HEK293 (cell line): Measurements from ENCODE around the gene RPL10.

Source experiments
- CTCF ChIA-PET: fragments of 350-600 bp; formaldehyde crosslinking; extraction: SDS; loops from one replicate; lab custom pipeline; 2021; ENCODE audit warnings: antibody characterized with exemption; lab: Yijun Ruan, JAX
- POLR2A ChIA-PET: fragments of 300-600 bp; formaldehyde crosslinking; extraction: SDS; loops from one replicate; lab custom pipeline; 2020; ENCODE audit warnings: antibody characterized with exemption, inconsistent platforms; lab: Yijun Ruan, JAX
- H3K27ac ChIP-seq: fragments of 200-500 bp; sonication (Bioruptor generic); 2 replicates; pipeline ENCODE4 v1.5.1; 2014; ENCODE audit warnings: low read depth, low read length, control low read depth, inconsistent platforms; ENCODE audit errors: extremely low read depth
- H3K36me3 ChIP-seq, 2 experiments: fragments of 200-500 bp in 1 of 2; sonication (Bioruptor generic) in 1 of 2; 1 replicate in 1 of 2; 2 replicates in 1 of 2; pipeline ENCODE4 v1.5.1; 2014 to 2017; ENCODE audit warnings: inconsistent platforms in 2 of 2, low read length in 2 of 2; ENCODE audit not compliant: control insufficient read depth in 2 of 2, insufficient read depth in 1 of 2
- H3K4me1 ChIP-seq: fragments of 200-500 bp; sonication (Bioruptor generic); 2 replicates; pipeline ENCODE4 v1.5.1; 2014; ENCODE audit warnings: mild to moderate bottlenecking, low read length, inconsistent platforms; ENCODE audit not compliant: control insufficient read depth, insufficient read depth
- H3K4me3 ChIP-seq: 2 replicates; pipeline ENCODE4 v1.5.1; 2011; ENCODE audit warnings: low read depth, mild to moderate bottlenecking, control low read depth, low read length, moderate library complexity
- H3K9me3 ChIP-seq: fragments of 200-500 bp; sonication (Bioruptor generic); 2 replicates; pipeline ENCODE4 v1.5.1; 2014; ENCODE audit warnings: low read depth, low read length, inconsistent platforms; ENCODE audit not compliant: control insufficient read depth, insufficient read depth
- CTCF ChIP-seq: fragments of 450-650 bp; formaldehyde crosslinking; IDR thresholded peaks from 2 replicates; pipeline ENCODE4 v1.5.1; 2016; ENCODE audit warnings: missing biosample characterization, missing genetic modification characterization
- EGR2 ChIP-seq: fragments of 450-650 bp; formaldehyde crosslinking; IDR thresholded peaks from 2 replicates; pipeline ENCODE4 v1.5.1; 2016; ENCODE audit warnings: low read depth, missing biosample characterization, missing genetic modification characterization
- GLIS1 ChIP-seq: fragments of 450-650 bp; formaldehyde crosslinking; IDR thresholded peaks from 2 replicates; pipeline ENCODE4 v1.5.1; 2016; ENCODE audit warnings: missing biosample characterization, missing genetic modification characterization
- HOXC10 ChIP-seq: sonication (generic); formaldehyde crosslinking; IDR thresholded peaks from 2 replicates; pipeline ENCODE4 v1.8.1; 2023; ENCODE audit warnings: mild to moderate bottlenecking, missing genetic modification reagents
- HOXD13 ChIP-seq: sonication (generic); formaldehyde crosslinking; IDR thresholded peaks from 2 replicates; pipeline ENCODE4 v1.8.0; 2022; ENCODE audit warnings: missing genetic modification reagents, borderline replicate concordance
- KLF16 ChIP-seq: fragments of 450-650 bp; formaldehyde crosslinking; IDR thresholded peaks from 2 replicates; pipeline ENCODE4 v1.5.1; 2017; ENCODE audit warnings: missing biosample characterization, missing genetic modification characterization
- OVOL3 ChIP-seq: fragments of 450-650 bp; formaldehyde crosslinking; IDR thresholded peaks from 2 replicates; pipeline ENCODE4 v1.5.1; 2016; ENCODE audit warnings: missing biosample characterization, missing genetic modification characterization
- REST ChIP-seq: fragments of 450-650 bp; formaldehyde crosslinking; IDR thresholded peaks from 2 replicates; pipeline ENCODE4 v1.5.1; 2016; ENCODE audit warnings: missing biosample characterization, missing genetic modification characterization
- SETDB1 ChIP-seq: IDR thresholded peaks from one replicate; pipeline ENCODE4 v1.6.1; 2017; ENCODE audit warnings: mild to moderate bottlenecking, low read length, moderate library complexity, mixed read lengths; ENCODE audit not compliant: insufficient read length
- ZEB2 ChIP-seq: fragments of 450-650 bp; formaldehyde crosslinking; IDR thresholded peaks from 2 replicates; pipeline ENCODE4 v1.5.1; 2016; ENCODE audit warnings: missing biosample characterization, missing genetic modification characterization
- ZNF114 ChIP-seq: fragments of 450-650 bp; formaldehyde crosslinking; IDR thresholded peaks from 2 replicates; pipeline ENCODE4 v1.5.0; 2017; ENCODE audit warnings: missing biosample characterization, missing genetic modification characterization
- ZNF266 ChIP-seq: fragments of 450-650 bp; formaldehyde crosslinking; IDR thresholded peaks from 2 replicates; pipeline ENCODE4 v1.5.1; 2016; ENCODE audit warnings: missing biosample characterization, missing genetic modification characterization, low read depth
- ZNF529 ChIP-seq: fragments of 450-650 bp; formaldehyde crosslinking; IDR thresholded peaks from 2 replicates; pipeline ENCODE4 v1.5.1; 2017; ENCODE audit warnings: missing genetic modification characterization, missing biosample characterization; ENCODE audit not compliant: insufficient replicate concordance
- ZNF530 ChIP-seq: fragments of 450-650 bp; formaldehyde crosslinking; IDR thresholded peaks from 2 replicates; pipeline ENCODE4 v1.5.1; 2016; ENCODE audit warnings: low read depth, missing biosample characterization, missing genetic modification characterization
- ZNF658 ChIP-seq: fragments of 450-650 bp; formaldehyde crosslinking; IDR thresholded peaks from 2 replicates; pipeline ENCODE4; 2016; ENCODE audit warnings: missing biosample characterization, missing genetic modification characterization
- ZNF777 ChIP-seq: fragments of 450-650 bp; formaldehyde crosslinking; IDR thresholded peaks from 2 replicates; pipeline ENCODE4 v1.5.1; 2017; ENCODE audit warnings: missing biosample characterization, missing genetic modification characterization, borderline replicate concordance
- TF ChIP-seq, protein P1 (sequence below): fragments of 450-650 bp; formaldehyde crosslinking; IDR thresholded peaks from 2 replicates; pipeline ENCODE4; 2016; ENCODE audit warnings: missing biosample characterization, missing genetic modification characterization
- TF ChIP-seq, protein P2 (sequence below): fragments of 450-650 bp; IDR thresholded peaks from 2 replicates; pipeline ENCODE4 v1.5.1; 2018; ENCODE audit warnings: missing biosample characterization, missing genetic modification characterization
- TF ChIP-seq, protein P3 (sequence below): fragments of 450-650 bp; formaldehyde crosslinking; IDR thresholded peaks from 2 replicates; pipeline ENCODE4 v1.5.1; 2017; ENCODE audit warnings: missing biosample characterization, missing genetic modification characterization
- TF ChIP-seq, protein P4 (sequence below): fragments of 450-650 bp; formaldehyde crosslinking; IDR thresholded peaks from 2 replicates; pipeline ENCODE4 v1.5.1; 2017; ENCODE audit warnings: missing biosample characterization, missing genetic modification characterization
- TF ChIP-seq, protein P5 (sequence below): IDR thresholded peaks from 2 replicates; pipeline ENCODE4 v1.6.1; 2011; ENCODE audit warnings: mild to moderate bottlenecking, low read depth, low read length, borderline replicate concordance

RPL10 gene

DNA sequence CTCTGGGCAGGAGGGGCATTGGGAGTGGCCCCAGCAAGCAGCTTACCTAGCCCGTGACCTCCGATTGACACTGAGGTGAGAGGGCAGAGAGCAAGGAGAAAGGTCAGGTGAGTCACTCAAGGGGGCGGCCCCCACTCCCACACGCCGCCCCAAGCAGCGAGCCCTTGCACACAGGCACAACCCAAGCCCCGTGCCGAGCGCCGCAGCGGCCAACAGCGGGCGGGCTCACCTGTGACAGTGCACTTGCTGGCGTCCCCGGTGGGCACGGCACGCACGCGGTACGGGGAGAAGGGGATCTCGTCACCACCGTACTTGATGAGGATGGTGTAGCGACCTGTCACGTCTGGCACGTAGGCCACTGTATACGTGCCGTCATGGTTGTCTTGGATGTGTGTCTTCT is 41.0 kb upstream of the RPL10 start:
- no peaks in the 10 kb centered on the region for H3K9me3 ChIP-seq
- ChIA-PET CTCF (no interaction called here), POLR2A (interaction anchor here (3.0 to 3.4 kb wide), 2 partner anchors 8 to 12 kb away, joined by 12 to 26 read pairs; no protein-coding TSS in a partner anchor)
- H3K4me1 ChIP-seq = no peaks in the 10 kb centered on the region
- H3K27ac ChIP-seq = no peak overlapping the region
- H3K36me3 ChIP-seq = peaks cover 8 to 98% of the 10 kb centered on the region in 2 experiments; a peak in 2 of 3 replicates
- H3K4me3 ChIP-seq = no peak overlapping the region
- no peak for TF ChIP-seq HOXD13 (CRISPR knock-in tag)
- no peak for TF ChIP-seq ZNF266 (tag by site-specific recombination)
- TF ChIP-seq EGR2 (tag by site-specific recombination) = 0 out of 2 replicates have a peak, but pooled peaks have one; percentile 23
- TF ChIP-seq, protein P1, sequence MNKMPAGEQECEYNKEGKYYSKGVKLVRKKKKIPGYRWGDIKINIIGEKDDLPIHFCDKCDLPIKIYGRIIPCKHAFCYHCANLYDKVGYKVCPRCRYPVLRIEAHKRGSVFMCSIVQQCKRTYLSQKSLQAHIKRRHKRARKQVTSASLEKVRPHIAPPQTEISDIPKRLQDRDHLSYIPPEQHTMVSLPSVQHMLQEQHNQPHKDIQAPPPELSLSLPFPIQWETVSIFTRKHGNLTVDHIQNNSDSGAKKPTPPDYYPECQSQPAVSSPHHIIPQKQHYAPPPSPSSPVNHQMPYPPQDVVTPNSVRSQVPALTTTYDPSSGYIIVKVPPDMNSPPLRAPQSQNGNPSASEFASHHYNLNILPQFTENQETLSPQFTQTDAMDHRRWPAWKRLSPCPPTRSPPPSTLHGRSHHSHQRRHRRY (tag by site-specific recombination) = no peak

- no peaks in the 10 kb centered on the region for H3K9me3 ChIP-seq
- no peak overlapping the region for H3K27ac ChIP-seq
- no peaks in the 10 kb centered on the region for H3K4me1 ChIP-seq
- no peak for TF ChIP-seq ZNF658 (tag by site-specific recombination)
- TF ChIP-seq, protein P2, sequence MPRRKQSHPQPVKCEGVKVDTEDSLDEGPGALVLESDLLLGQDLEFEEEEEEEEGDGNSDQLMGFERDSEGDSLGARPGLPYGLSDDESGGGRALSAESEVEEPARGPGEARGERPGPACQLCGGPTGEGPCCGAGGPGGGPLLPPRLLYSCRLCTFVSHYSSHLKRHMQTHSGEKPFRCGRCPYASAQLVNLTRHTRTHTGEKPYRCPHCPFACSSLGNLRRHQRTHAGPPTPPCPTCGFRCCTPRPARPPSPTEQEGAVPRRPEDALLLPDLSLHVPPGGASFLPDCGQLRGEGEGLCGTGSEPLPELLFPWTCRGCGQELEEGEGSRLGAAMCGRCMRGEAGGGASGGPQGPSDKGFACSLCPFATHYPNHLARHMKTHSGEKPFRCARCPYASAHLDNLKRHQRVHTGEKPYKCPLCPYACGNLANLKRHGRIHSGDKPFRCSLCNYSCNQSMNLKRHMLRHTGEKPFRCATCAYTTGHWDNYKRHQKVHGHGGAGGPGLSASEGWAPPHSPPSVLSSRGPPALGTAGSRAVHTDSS (tag by site-specific recombination) = no peak
- TF ChIP-seq ZEB2 (tag by site-specific recombination) = no peak
- no peak for TF ChIP-seq ZNF777 (tag by site-specific recombination)
- TF ChIP-seq REST (tag by site-specific recombination) = no peak
- TF ChIP-seq, protein P3, sequence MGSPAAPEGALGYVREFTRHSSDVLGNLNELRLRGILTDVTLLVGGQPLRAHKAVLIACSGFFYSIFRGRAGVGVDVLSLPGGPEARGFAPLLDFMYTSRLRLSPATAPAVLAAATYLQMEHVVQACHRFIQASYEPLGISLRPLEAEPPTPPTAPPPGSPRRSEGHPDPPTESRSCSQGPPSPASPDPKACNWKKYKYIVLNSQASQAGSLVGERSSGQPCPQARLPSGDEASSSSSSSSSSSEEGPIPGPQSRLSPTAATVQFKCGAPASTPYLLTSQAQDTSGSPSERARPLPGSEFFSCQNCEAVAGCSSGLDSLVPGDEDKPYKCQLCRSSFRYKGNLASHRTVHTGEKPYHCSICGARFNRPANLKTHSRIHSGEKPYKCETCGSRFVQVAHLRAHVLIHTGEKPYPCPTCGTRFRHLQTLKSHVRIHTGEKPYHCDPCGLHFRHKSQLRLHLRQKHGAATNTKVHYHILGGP (tag by site-specific recombination) = no peak
- TF ChIP-seq OVOL3 = no peak
- TF ChIP-seq HOXC10 = no peak
- no peak for TF ChIP-seq ZNF114 (tag by site-specific recombination)
- TF ChIP-seq SETDB1 = no peak
- TF ChIP-seq, protein P4, sequence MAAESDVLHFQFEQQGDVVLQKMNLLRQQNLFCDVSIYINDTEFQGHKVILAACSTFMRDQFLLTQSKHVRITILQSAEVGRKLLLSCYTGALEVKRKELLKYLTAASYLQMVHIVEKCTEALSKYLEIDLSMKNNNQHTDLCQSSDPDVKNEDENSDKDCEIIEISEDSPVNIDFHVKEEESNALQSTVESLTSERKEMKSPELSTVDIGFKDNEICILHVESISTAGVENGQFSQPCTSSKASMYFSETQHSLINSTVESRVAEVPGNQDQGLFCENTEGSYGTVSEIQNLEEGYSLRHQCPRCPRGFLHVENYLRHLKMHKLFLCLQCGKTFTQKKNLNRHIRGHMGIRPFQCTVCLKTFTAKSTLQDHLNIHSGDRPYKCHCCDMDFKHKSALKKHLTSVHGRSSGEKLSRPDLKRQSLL (tag by site-specific recombination) = no peak
- TF ChIP-seq ZNF529 (tag by site-specific recombination) = no peak
- no peak for TF ChIP-seq KLF16 (tag by site-specific recombination)
- TF ChIP-seq GLIS1 = no peak
- TF ChIP-seq, protein P5, sequence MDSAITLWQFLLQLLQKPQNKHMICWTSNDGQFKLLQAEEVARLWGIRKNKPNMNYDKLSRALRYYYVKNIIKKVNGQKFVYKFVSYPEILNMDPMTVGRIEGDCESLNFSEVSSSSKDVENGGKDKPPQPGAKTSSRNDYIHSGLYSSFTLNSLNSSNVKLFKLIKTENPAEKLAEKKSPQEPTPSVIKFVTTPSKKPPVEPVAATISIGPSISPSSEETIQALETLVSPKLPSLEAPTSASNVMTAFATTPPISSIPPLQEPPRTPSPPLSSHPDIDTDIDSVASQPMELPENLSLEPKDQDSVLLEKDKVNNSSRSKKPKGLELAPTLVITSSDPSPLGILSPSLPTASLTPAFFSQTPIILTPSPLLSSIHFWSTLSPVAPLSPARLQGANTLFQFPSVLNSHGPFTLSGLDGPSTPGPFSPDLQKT = no peak
- TF ChIP-seq ZNF530 (tag by site-specific recombination) = no peak
- TF ChIP-seq CTCF (tag by site-specific recombination) = no peak
- H3K4me3 ChIP-seq = no peak overlapping the region
- ChIA-PET POLR2A (interaction anchor here (1.6 to 3.4 kb wide), 3 partner anchors 9 to 33 kb away, joined by 3 to 26 read pairs (median 12); no protein-coding TSS in a partner anchor), CTCF (interaction anchor here (0.6 kb wide), 1 partner anchor 170 kb away, joined by 3 read pairs; no protein-coding TSS in a partner anchor)
- peaks cover 11 to 98% of the 10 kb centered on the region in 2 experiments; a peak in 2 of 3 replicates for H3K36me3 ChIP-seq
Measured at GRCh38 chrX:154358011-154358410, 40.2 kb upstream of the RPL10 start.
